Suppressor macrophage treated with lipopolysaccharide for 4 hours (primary cell): ENCODE results near the gene PHKB.
"Not testable (repeated sequence)": the region's sequence is repeated elsewhere in the genome, so short reads cannot be mapped to it uniquely, and the experiment has no call there.

ENCODE experiments used
- DNase-seq: peaks from one replicate; pipeline ENCODE4 v3.0.0-alpha.2; 2020

Gene PHKB

GRCh38 chr16:47470211-47470610 is 9.1 kb downstream of the PHKB start:
- DNase-seq = no peak

DNA sequence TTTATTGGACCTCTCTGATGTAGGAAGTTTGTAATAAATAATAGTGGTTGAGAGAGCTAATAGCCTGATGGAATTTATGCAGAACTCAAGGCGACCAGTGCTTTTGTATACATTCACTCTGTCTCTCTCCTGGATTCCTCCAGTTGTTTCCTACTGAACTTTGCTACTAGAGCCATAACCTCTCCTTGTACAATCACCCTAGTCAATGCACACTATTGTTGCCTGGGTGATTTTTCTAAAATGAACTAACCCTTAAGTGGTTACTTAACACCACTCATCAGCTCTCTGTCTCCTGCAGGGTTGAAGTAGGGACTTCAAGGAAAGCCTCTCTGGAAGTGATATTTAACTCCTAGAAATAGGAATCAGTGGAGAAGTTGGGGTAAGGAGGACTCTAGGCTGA is 9.7 kb downstream of the PHKB start:
- DNase-seq = no peak

GRCh38 chr16:47473004-47473403 is 11.9 kb downstream of the PHKB start:
- not testable (repeated sequence) for DNase-seq

DNA sequence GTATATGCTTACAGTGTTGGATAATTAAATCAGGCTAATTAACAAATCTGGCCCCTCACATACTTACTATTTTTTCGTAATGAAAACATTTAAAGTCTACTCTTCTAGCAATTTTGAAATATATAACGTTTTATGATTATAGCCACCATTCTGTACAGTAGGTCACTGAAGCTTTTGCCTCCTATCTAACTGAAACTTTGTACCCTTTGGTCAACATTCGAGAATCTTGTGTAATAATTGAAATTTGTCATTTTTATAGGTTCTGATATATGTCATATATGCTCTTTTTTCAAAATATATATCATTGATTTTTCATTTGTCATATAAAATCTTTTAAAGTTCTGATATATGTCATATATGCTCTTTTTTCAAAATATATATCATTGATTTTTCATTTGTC is 12.7 kb downstream of the PHKB start:
- no peak for DNase-seq

GRCh38 chr16:47475786-47476185 is 14.7 kb downstream of the PHKB start:
- no peak for DNase-seq

DNA sequence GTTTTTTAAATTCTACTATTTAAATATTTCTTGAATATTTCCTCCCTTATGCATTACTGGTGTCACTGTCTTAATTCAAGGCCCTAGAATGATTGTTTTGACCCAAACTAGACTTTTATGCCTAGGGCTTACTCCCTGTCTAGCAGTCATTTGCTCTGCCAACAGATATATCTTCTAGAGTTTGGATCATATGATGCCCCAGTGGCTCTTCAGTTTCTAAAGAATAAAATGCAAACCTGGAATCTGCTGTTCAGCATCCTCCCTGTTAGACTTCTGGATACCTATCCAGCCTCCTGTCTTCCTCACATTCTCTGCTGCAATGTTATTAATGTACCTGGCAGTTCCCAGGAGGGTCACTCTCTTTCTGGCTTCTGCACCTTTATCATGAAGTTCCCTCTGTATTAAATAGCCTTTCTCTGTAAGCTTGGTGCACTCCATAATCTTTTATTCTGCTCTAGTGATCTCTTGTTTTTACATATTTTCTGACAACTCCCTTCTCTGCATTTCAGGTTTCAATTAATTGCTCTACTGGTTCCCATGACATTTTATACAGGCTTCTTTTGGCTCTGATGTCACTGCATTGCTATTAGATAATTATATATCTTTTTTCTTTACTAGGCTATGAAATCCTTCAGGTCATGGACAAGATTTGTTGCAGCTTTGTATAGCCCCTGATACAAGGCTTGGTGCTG is 15.7 kb downstream of the PHKB start:
- no peak for DNase-seq

DNA sequence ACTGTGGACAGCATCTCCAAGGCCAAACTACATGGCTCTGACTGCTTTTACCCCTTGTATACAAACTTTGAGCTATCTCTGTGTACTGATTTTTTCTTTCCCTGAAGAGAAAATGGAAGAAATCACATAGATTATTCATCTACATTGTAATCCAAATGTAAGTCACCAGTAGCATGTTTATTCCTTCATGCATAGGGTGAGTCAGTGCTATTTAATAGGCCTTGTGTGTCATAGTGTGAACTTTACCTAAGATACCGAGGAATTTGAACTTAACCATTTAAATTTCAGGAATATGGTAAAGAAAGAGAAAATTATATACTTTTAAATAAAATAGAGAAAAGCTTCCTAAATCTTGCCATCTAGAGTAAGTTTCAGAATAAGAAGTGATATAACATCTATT is 16.5 kb downstream of the PHKB start:
- no peak for DNase-seq

DNA sequence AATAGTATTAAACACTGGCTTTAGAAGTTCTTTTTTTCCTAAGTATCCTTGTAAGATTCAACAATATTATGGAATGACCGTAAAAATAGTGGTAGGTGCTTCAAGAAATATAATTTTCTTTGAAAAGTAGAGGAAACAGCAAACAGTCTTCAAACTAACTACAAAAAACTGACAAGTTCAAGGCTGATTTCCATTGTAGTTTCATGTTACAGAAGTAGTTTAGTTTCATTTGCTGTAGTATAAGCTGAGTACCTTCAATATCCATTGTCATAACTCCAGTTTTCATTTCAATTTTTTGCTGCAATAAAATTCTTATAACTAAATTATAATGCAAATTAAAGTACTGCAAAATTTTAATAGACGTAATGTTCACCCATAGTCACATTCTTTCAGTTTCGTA is 19.3 kb downstream of the PHKB start:
- DNase-seq = no peak

DNA sequence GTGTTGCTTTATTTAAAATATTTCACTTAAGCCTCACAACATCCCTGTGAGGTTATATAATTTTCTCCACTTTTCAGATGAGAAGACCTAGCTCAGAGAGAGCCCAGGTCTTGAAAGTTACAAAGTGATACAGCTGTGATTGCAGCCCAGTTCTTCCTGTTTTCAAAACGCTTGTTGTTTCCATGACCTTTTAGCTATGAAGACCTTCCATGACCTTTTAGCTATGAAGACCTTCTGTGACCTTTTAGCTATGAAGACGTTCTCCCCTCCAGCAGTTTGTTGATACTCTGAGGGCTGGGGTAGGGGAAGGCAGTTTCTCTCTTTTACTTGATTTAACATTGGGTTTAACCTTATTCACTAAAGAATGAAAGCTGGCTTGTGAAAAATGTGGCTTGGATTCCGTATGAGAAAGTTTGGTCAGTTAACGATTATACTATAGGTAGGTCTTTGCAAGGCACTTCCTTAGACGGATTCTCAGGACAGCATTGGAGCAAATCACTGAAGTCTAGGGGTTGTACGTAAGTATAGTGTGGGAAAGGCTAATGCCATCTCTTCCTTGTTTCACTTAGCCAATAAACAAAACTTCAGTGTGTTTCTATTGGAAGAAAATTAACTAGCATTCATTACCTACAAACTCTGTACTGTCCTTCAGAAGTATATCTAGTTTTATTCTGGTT is 20.7 kb downstream of the PHKB start:
- peak; percentile 21 for DNase-seq

GRCh38 chr16:47483616-47484015 is 22.5 kb downstream of the PHKB start:
- no peak for DNase-seq

DNA sequence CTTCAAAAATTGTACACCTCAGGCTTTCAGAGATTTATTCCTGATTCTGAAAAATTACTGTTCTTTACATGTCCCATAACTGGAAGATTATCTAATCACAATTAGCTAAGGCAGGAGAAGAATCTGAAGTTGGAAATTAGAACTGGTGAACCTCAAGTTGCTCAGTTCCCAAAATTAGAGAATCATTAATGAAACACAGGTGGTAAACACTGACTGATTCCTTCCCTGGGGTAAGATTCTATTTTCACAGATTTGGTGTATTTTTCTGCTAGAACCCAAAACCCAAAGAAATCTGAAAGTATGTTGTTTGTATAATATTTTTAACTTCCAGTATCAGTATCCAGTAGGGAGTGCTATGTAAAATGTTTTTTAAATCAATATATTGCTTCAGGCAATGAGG is 25.7 kb downstream of the PHKB start:
- no peak for DNase-seq

DNA sequence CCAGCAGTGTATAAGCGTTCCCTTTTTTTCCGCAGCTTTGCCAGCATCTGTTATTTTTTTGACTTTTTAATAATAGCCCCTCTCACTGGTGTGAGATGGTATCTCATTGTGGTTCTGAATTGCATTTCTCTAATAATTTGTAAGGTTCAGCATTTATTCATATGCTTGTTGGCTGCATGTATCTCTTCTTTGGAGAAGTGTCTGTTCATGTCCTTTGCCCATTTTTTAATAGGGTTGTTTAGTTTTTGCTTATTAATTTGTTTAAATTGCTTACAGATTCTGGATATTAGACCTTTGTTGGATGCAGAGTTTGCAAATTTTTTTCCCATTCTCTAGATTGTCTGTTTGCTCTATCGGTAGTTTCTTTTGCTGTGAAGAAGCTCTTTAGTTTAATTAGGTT is 26.9 kb downstream of the PHKB start:
- no peak for DNase-seq

GRCh38 chr16:47490471-47490870 is 29.3 kb downstream of the PHKB start:
- no peak for DNase-seq

GRCh38 chr16:47492036-47492427 is 30.9 kb downstream of the PHKB start:
- DNase-seq = no peak

GRCh38 chr16:47492428-47493377 is 31.6 kb downstream of the PHKB start:
- peak; percentile 87 for DNase-seq

GRCh38 chr16:47493381-47494337 is 32.5 kb downstream of the PHKB start:
- DNase-seq = peak; percentile 52

GRCh38 chr16:47499080-47499699 is 38.1 kb downstream of the PHKB start:
- DNase-seq = no peak

DNA sequence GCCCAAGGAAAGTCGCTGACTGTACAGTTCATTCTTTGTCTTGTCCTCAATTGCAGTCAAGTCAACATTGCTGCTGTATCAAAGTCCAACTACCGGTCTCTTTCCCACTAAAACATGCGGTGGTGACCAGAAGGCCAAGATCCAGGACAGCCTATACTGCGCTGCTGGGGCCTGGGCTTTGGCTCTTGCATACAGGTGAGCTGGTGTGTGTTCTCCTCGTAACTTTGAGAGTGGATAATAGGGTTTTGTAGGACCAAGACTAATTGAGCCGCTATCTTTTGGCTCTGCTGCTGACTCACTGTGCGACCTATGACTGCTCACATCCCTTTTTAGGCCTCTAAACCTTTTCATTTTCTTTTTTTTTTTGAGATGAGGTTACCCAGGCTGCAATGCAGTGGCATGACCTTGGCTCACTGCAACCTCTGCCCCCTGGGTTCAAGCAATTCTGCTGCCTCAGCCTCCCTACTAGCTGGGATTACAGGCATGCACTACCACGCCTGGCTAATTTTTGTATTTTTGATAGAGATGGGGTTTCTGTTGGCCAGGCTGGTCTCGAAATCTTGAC is 38.7 kb downstream of the PHKB start:
- DNase-seq = no peak

DNA sequence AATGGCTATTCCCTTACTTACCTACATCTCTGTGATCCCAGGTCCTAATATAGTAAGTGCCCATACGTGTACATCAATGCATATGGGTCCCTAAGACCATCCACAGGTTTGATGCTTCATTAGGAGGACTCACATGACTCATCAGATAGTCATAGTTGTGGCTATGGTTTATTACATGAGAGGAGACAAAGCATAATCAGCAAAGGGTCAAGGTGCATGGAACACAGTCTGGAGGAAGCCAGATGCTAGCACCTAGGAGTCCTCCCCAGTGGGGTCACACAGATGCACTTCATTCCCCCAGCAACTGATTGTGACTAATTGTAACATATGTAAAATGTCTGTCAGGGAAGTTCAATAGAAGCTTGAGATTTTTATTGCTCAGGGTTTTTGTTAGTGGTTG is 42.8 kb downstream of the PHKB start:
- DNase-seq = no peak

- no peak for DNase-seq
Measured at GRCh38 chr16:47504599-47504998, 43.5 kb downstream of the PHKB start.

GRCh38 chr16:47506800-47507199 is 45.7 kb downstream of the PHKB start:
- DNase-seq = no peak

GRCh38 chr16:47507701-47508100 is 46.6 kb downstream of the PHKB start:
- no peak for DNase-seq
